HepG2 (cell line): ENCODE results near the gene NPHP3.
A peak's percentile ranks its signal among the peaks of the same experiment; 100 is the strongest.

Experiments
- GABPA ChIP-seq, 2 experiments: IDR thresholded peaks; 2 replicates each; pipeline ENCODE4 v1.6.1; 2011 to 2016; ENCODE audit warnings: low read depth in 2 of 2, low read length in 1 of 2, missing biosample characterization in 1 of 2, missing genetic modification characterization in 1 of 2
- HDAC2 ChIP-seq: sonication (generic); formaldehyde crosslinking; IDR thresholded peaks from 2 replicates; pipeline ENCODE4 v1.4.0; 2020; ENCODE audit warnings: missing genetic modification reagents
- MXD4 ChIP-seq: IDR thresholded peaks from 2 replicates; pipeline ENCODE4 v1.6.1; 2016; ENCODE audit warnings: mild to moderate bottlenecking, missing biosample characterization, missing genetic modification reagents
- NR3C1 ChIP-seq: sonication (generic); formaldehyde crosslinking; IDR thresholded peaks from 2 replicates; pipeline ENCODE4 v1.4.0; 2020; ENCODE audit warnings: missing genetic modification reagents
- POLR2A ChIP-seq, 2 experiments: IDR thresholded peaks; 2 replicates each; pipeline ENCODE4 v1.6.1; 2011; ENCODE audit warnings: low read depth in 2 of 2, low read length in 2 of 2, mild to moderate bottlenecking in 1 of 2, moderate library complexity in 1 of 2; ENCODE audit not compliant: insufficient read depth in 1 of 2
- RBFOX2 ChIP-seq: fragments of 200-400 bp; formaldehyde crosslinking; IDR thresholded peaks from 2 replicates; pipeline ENCODE4 v1.6.1; 2017; ENCODE audit warnings: low read depth, mild to moderate bottlenecking, low read length
- RFX5 ChIP-seq: IDR thresholded peaks from 2 replicates; pipeline ENCODE4 v1.6.1; 2011; ENCODE audit warnings: low read depth, low read length, improper control_type of control experiment
- ZFP1 ChIP-seq: IDR thresholded peaks from 2 replicates; pipeline ENCODE4 v1.6.1; 2016
- ZNF225 ChIP-seq: sonication (generic); formaldehyde crosslinking; IDR thresholded peaks from 2 replicates; pipeline ENCODE4 v1.4.0; 2020; ENCODE audit warnings: mild to moderate bottlenecking, missing genetic modification reagents
- ZNF263 ChIP-seq: sonication (generic); formaldehyde crosslinking; IDR thresholded peaks from 2 replicates; pipeline ENCODE4 v1.4.0; 2020; ENCODE audit warnings: missing genetic modification reagents
- ZSCAN29 ChIP-seq: sonication (generic); formaldehyde crosslinking; conservative IDR thresholded peaks from 2 replicates; pipeline ENCODE4 v1.4.0; 2020; ENCODE audit warnings: mild to moderate bottlenecking, missing genetic modification reagents
- TF ChIP-seq, protein P1 (sequence below): sonication (generic); formaldehyde crosslinking; IDR thresholded peaks from 2 replicates; pipeline ENCODE4 v1.4.0; 2020; ENCODE audit warnings: missing genetic modification reagents, borderline replicate concordance
- TF ChIP-seq, protein P2 (sequence below): sonication (generic); formaldehyde crosslinking; IDR thresholded peaks from 2 replicates; pipeline ENCODE4 v1.4.0; 2020; ENCODE audit warnings: missing genetic modification reagents

DNA sequence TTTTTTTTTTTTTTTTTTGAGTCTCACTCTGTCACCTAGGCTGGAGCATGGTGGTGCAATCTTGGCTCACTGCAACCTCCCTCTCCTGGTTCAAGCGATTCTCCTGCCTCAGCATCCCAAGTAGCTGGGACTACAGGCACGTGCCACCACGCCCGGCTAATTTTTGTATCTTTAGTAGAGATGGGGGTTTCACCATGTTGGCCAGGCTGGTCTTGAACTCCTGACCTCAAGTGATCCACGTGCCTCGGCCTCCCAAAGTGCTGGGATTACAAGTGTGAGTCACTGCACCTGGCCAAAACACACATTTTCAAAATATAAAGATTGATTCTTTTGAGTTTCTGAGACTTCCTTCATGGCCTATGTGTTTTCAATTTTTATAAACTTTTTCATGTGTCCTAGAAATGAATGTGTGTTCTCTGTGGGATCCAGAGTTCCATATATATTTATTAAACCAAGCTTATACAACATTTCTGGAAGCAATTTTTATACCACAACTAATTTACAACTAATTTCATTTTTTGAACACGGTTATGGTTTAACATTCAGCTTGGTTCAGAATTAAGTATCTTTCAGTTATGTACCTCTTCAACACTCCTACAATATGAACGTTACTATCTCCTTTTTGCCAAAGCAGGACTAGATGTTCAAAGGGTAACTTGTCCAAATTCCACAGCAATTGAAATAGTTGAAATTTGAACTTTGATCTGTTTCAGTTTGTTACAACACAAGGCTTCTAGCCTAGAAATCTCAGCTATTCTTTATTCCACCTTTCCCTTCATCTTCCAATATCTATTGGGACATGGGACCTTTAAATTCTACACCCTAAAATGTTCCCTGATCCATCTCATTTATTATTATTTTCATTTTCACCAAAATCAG lies 64.1 kb downstream of the NPHP3 start:
- TF ChIP-seq ZNF225 (CRISPR knock-in tag) (no peak), HDAC2 (CRISPR knock-in tag) (peak; percentile 38; the same call in 1 of the 2 replicates), NR3C1 (CRISPR knock-in tag) (no peak), GABPA (IDR thresholded peaks at IDR 0.05; ENCODE audit: low read depth, low read length) (no peak), GABPA (CRISPR knock-in tag; IDR thresholded peaks at IDR 0.05; ENCODE audit: low read depth) (no peak), POLR2A (IDR thresholded peaks at IDR 0.05; ENCODE audit: insufficient read depth in 1 of 2, low read depth in 2 of 2, low read length in 2 of 2) (0 out of 4 replicates have a peak, but pooled peaks of 1 of the 2 experiments have one; percentile 31), MXD4 (CRISPR knock-in tag) (no peak), RFX5 (no peak), ZSCAN29 (CRISPR knock-in tag) (no peak), RBFOX2 (no peak), ZNF263 (CRISPR knock-in tag) (no peak), ZFP1 (no peak)
- TF ChIP-seq, protein P1, sequence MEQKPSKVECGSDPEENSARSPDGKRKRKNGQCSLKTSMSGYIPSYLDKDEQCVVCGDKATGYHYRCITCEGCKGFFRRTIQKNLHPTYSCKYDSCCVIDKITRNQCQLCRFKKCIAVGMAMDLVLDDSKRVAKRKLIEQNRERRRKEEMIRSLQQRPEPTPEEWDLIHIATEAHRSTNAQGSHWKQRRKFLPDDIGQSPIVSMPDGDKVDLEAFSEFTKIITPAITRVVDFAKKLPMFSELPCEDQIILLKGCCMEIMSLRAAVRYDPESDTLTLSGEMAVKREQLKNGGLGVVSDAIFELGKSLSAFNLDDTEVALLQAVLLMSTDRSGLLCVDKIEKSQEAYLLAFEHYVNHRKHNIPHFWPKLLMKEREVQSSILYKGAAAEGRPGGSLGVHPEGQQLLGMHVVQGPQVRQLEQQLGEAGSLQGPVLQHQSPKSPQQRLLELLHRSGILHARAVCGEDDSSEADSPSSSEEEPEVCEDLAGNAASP (CRISPR knock-in tag), result no peak
- TF ChIP-seq, protein P2, sequence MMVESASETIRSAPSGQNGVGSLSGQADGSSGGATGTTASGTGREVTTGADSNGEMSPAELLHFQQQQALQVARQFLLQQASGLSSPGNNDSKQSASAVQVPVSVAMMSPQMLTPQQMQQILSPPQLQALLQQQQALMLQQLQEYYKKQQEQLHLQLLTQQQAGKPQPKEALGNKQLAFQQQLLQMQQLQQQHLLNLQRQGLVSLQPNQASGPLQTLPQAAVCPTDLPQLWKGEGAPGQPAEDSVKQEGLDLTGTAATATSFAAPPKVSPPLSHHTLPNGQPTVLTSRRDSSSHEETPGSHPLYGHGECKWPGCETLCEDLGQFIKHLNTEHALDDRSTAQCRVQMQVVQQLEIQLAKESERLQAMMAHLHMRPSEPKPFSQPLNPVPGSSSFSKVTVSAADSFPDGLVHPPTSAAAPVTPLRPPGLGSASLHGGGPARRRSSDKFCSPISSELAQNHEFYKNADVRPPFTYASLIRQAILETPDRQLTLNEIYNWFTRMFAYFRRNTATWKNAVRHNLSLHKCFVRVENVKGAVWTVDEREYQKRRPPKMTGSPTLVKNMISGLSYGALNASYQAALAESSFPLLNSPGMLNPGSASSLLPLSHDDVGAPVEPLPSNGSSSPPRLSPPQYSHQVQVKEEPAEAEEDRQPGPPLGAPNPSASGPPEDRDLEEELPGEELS, result no peak
